Small intestine (tissue), 7 donors: ENCODE results near the gene DMRT2. TPM values are rescaled to one million over a fixed set of nuclear protein-coding genes. Genes with fewer than 3 reads are reported as not detected.

Experiments used
- DNase-seq, 2 donors: peaks; one replicate each; pipeline versions ENCODE4 v3.0.0 to v3.0.0-alpha.2; 2013
- FAIRE-seq: peaks from 2 replicates; lab custom pipeline; 2012; peaks lifted over from hg19 to GRCh38; lab: Jason Lieb, UNC
- H3K27ac ChIP-seq, 3 donors: one replicate each; pipeline ENCODE4 v1.5.1; 2013; ENCODE audit warnings: low read length in 2 of 3, mild to moderate bottlenecking in 2 of 3, control low read depth in 1 of 3, inconsistent platforms in 1 of 3, low read depth in 1 of 3, moderate library complexity in 1 of 3
- H3K27me3 ChIP-seq, 3 donors: one replicate each; pipeline ENCODE4 v1.6.1; 2013; ENCODE audit warnings: low read length in 3 of 3, inconsistent platforms in 1 of 3; ENCODE audit not compliant: control insufficient read depth in 3 of 3, insufficient read depth in 3 of 3
- H3K36me3 ChIP-seq, 3 donors: one replicate each; pipeline ENCODE4 v1.6.1; 2013; ENCODE audit warnings: low read length in 3 of 3, inconsistent platforms in 1 of 3, low read depth in 1 of 3, mild to moderate bottlenecking in 1 of 3, moderate library complexity in 1 of 3; ENCODE audit not compliant: control insufficient read depth in 3 of 3, insufficient read depth in 2 of 3
- H3K4me1 ChIP-seq, 3 donors: one replicate each; pipeline ENCODE4 v1.6.1; 2013; ENCODE audit warnings: low read length in 2 of 3, inconsistent platforms in 1 of 3, low read depth in 1 of 3, mild to moderate bottlenecking in 1 of 3, moderate library complexity in 1 of 3; ENCODE audit not compliant: control insufficient read depth in 3 of 3, insufficient read depth in 2 of 3
- H3K4me3 ChIP-seq, 3 donors: one replicate each; pipeline ENCODE4 v1.5.1; 2013; ENCODE audit warnings: low read length in 3 of 3, control low read depth in 1 of 3, inconsistent platforms in 1 of 3, low read depth in 1 of 3, mild to moderate bottlenecking in 1 of 3, moderate library complexity in 1 of 3
- H3K9me3 ChIP-seq, 2 donors: one replicate each; pipeline ENCODE4 v1.6.1; 2013; ENCODE audit warnings: low read depth in 1 of 2, low read length in 1 of 2; ENCODE audit not compliant: control insufficient read depth in 2 of 2, insufficient read depth in 1 of 2
- WGBS, 3 donors: extraction: QIAGEN DNeasy Blood & Tissue Kit; methylation state at CpG; one replicate each; pipeline ENCODE4 v1.1.7; 2013; 5-methylcytosine and 5-hydroxymethylcytosine counted together
- polyA plus RNA-seq, 4 donors: library from polyadenylated mRNA; stranded (reverse) in 3 of 4; unstranded in 1 of 4; fragments of 200-250 nt in 3 of 4; fragments of 120-200 nt in 1 of 4; gene quantifications; one replicate each; pipeline versions ENCODE4 v1.2.1 to v1.2.3, GENCODE V29; 2013
- donor health status: healthy with polysubstance abuse.
- donor health status: control.
- donor health status: control.
- donor health status: Bipolar disorder and iron deficiency.
- donor health status: healthy.

DMRT2 gene
- polyA plus RNA-seq, 4 donors, result 0.10 TPM; not detected in 3

GRCh38 chr9:1049641-1050040 is 516 bp upstream of the DMRT2 start:
- peak in 1 of 2 donors; percentile 7 for DNase-seq
- H3K9me3 ChIP-seq, result peaks cover 0 to 8% of the 10 kb centered on the region in 2 donors
- peaks cover 0 to 8% (median 6%) of the 10 kb centered on the region in 3 donors for H3K4me1 ChIP-seq
- no peak overlapping the region for H3K4me3 ChIP-seq
- 5 to 9% (median 8%) methylated on average over 12 of the region's 12 CpGs for WGBS, 3 donors
- no peak overlapping the region for H3K27ac ChIP-seq
- H3K36me3 ChIP-seq, result no peaks in the 10 kb centered on the region
- peaks cover 10 to 94% (median 72%) of the 10 kb centered on the region in 3 donors for H3K27me3 ChIP-seq
- no peak for FAIRE-seq

DNA sequence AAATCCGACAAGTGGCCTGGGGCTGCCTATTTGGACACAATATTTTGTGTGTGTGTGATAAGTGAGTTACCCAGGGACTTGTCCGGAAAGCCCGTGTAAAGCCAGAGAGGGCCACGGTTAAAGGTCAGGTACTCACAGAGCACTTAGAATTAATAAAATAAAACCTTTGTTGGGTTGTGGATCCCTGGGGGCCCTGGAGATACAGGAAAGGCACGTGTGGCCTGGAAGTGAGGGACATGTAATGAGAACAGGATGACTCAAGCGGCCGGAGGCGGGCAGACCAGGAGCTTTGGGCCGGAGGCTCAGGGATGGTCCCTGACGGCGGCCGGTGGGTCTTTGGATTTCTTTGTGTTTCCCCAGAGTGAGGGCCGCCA is 1.0 kb downstream of the DMRT2 start:
- H3K27ac ChIP-seq, result no peak overlapping the region
- FAIRE-seq, result no peak
- peaks cover 10 to 82% (median 61%) of the 10 kb centered on the region in 3 donors for H3K27me3 ChIP-seq
- WGBS, 3 donors, result 17 to 25% (median 21%) methylated on average over 12 to 13 of the region's 13 CpGs
- H3K9me3 ChIP-seq, result no peaks in the 10 kb centered on the region
- no peak for DNase-seq
- no peak overlapping the region for H3K4me3 ChIP-seq
- H3K36me3 ChIP-seq, result no peaks in the 10 kb centered on the region
- peaks cover 0 to 8% (median 6%) of the 10 kb centered on the region in 3 donors for H3K4me1 ChIP-seq

DNA sequence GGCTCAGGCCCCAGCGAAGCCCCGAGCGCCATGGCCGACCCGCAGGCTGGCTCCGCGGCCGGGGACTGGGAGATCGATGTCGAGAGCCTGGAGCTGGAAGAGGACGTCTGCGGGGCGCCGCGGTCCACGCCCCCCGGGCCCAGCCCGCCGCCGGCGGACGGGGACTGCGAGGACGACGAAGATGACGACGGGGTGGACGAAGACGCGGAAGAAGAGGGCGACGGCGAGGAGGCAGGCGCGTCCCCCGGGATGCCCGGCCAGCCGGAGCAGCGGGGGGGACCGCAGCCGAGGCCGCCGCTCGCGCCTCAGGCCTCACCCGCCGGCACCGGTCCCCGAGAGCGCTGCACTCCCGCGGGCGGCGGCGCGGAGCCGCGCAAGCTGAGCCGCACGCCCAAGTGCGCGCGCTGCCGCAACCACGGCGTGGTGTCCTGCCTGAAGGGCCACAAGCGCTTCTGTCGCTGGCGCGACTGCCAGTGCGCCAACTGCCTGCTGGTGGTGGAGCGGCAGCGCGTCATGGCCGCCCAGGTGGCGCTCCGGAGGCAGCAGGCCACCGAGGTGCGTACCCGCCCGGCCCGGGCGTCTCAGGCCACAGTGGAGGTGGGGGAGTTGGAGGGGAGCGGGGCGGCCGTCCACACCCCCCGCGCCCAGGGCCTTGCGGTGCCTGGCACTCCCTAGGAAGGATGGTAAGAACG is 1.6 kb downstream of the DMRT2 start:
- DNase-seq (peak; percentile 26 to 52), FAIRE-seq (no peak)
- 1 to 6% (median 1%) methylated on average over 57 to 90 of the region's 90 CpGs for WGBS, 3 donors
- no peaks in the 10 kb centered on the region for H3K36me3 ChIP-seq
- H3K27me3 ChIP-seq, result peaks cover 10 to 82% (median 62%) of the 10 kb centered on the region in 3 donors
- peak overlapping the region in 2 of 3 donors; percentile 16 to 26 for H3K4me3 ChIP-seq
- H3K4me1 ChIP-seq, result peaks cover 0 to 8% (median 6%) of the 10 kb centered on the region in 3 donors
- no peaks in the 10 kb centered on the region for H3K9me3 ChIP-seq
- no peak overlapping the region for H3K27ac ChIP-seq

DNA sequence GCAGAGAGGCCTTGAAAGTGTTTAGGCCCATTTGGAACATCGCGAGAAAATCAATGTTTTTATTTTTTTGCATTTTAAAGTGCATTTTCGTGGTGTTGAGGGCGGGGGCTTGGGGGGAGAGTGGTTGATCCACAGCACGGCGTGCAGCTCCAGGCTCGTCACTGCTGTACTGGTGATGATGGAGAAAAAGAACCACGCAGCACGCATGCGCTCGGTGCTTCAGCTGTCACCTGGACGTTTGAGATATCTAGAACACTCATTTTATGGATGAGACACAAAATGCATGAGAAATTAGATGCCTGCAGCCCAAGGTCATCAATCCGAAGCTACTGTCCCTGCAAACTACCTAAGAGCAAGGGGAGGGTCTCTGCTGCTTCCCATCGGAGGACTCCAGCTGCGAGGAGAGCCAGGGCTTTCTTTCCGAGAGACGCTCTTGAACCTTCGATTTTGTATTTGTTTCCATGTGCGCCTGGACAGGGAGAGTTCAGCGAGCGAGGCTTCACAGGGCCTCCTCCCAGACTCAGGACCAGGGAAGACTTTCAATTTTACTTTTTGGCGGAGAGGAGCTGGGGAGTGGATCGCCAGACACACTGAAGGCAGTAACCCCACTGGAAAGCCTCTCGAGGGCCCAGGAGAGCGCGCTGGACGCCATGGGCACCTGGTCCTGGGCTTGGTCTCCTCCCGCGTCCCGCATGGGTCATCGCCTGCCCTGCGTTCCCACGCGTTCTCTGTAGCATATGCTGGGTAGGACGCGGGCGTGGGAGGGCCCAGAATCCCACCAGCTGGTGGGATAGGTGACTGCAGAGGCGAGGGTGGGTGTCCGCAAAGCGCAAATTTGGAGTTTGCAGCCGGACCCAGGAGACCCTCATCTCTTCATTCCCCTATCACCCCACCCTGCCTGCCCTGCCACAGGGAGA is 2.5 kb downstream of the DMRT2 start:
- Histone ChIP-seq H3K9me3 (no peaks in the 10 kb centered on the region), H3K27ac (no peak overlapping the region), H3K27me3 (peaks cover 10 to 74% (median 56%) of the 10 kb centered on the region in 3 donors), H3K4me1 (peaks cover 0 to 6% (median 6%) of the 10 kb centered on the region in 3 donors), H3K4me3 (no peak overlapping the region), H3K36me3 (no peaks in the 10 kb centered on the region)
- 18 to 35% (median 31%) methylated on average over 41 of the region's 41 CpGs for WGBS, 3 donors
- FAIRE-seq (no peak), DNase-seq (no peak)

DNA sequence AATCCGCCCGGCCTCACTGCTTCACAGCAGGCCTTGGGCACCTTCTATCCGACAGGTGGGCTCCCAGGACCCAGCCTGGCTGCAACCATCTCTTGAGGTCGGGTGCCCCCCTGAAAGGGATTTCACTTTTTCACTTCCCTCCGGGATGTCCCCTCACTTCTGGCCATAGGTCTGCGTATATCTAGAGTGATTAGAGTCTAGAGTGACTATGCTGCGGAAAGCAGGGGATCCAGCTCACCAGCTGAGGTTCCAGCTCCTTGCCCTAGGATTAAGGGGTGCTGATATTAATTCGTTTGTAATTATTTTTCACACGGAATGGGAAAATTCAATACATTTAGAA is 3.1 kb downstream of the DMRT2 start:
- Histone ChIP-seq H3K27me3 (peaks cover 10 to 73% (median 52%) of the 10 kb centered on the region in 3 donors), H3K36me3 (no peaks in the 10 kb centered on the region), H3K4me1 (peaks cover 0 to 6% (median 2%) of the 10 kb centered on the region in 3 donors), H3K4me3 (no peak overlapping the region), H3K27ac (no peak overlapping the region), H3K9me3 (no peaks in the 10 kb centered on the region)
- FAIRE-seq (no peak), DNase-seq (no peak)
- 16 to 37% (median 34%) methylated on average over 9 of the region's 9 CpGs for WGBS, 3 donors

DNA sequence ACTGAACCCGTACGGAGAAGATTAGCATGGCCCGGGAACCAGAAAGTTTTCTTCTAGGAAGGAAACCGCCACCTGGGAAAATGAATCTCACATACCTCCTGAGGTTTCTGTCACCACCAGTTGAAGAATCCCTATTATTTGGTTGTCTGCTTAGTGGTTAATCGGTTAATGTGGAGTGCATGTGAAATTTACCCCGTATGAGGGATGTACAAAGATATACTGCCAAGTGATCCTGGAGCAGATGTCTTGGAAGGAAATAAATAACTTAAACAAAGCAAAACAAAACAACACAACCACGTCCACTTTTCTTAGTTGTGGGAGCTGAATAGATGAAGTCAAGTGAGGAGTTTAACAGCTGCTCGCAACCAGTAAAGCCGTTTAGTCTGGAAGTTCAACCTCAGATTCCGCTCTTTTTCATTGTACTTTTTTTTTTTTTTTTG is 3.8 kb downstream of the DMRT2 start:
- no peak for DNase-seq
- H3K4me3 ChIP-seq, result no peak overlapping the region
- 23 to 40% (median 37%) methylated on average over 10 of the region's 10 CpGs for WGBS, 3 donors
- FAIRE-seq, result no peak
- H3K27ac ChIP-seq, result no peak overlapping the region
- H3K4me1 ChIP-seq, result peaks cover 0 to 6% (median 0%) of the 10 kb centered on the region in 3 donors
- H3K27me3 ChIP-seq, result peaks cover 10 to 67% (median 46%) of the 10 kb centered on the region in 3 donors
- no peaks in the 10 kb centered on the region for H3K36me3 ChIP-seq
- H3K9me3 ChIP-seq, result no peaks in the 10 kb centered on the region

GRCh38 chr9:1055166-1055565 is 5.0 kb downstream of the DMRT2 start:
- no peak for DNase-seq
- Histone ChIP-seq H3K4me1 (peaks cover 0 to 6% (median 0%) of the 10 kb centered on the region in 3 donors), H3K9me3 (no peaks in the 10 kb centered on the region), H3K4me3 (no peak overlapping the region), H3K27ac (no peak overlapping the region), H3K36me3 (no peaks in the 10 kb centered on the region), H3K27me3 (peaks cover 10 to 58% (median 38%) of the 10 kb centered on the region in 3 donors)
- WGBS, 3 donors, result 46 to 55% (median 50%) methylated on average over 5 of the region's 5 CpGs
- FAIRE-seq, result no peak

- H3K27me3 ChIP-seq, result peaks cover 4 to 32% (median 22%) of the 10 kb centered on the region in 3 donors
- no peak overlapping the region for H3K4me3 ChIP-seq
- H3K4me1 ChIP-seq, result no peaks in the 10 kb centered on the region
- WGBS, 3 donors, result 48 to 59% (median 53%) methylated on average over 3 of the region's 3 CpGs
- FAIRE-seq (no peak), DNase-seq (no peak)
- H3K27ac ChIP-seq, result no peak overlapping the region
- no peaks in the 10 kb centered on the region for H3K36me3 ChIP-seq
- no peaks in the 10 kb centered on the region for H3K9me3 ChIP-seq
Observed at GRCh38 chr9:1057910-1058309, 7.8 kb downstream of the DMRT2 start.
